IPS-20b (cell line): ENCODE data around the gene CPB2.

Source experiments
- H3K27ac ChIP-seq: one replicate; pipeline ENCODE4 v1.5.1; 2013; ENCODE audit warnings: low read length
- H3K27me3 ChIP-seq: 2 replicates; pipeline ENCODE4 v1.6.1; 2013; ENCODE audit warnings: mild to moderate bottlenecking, low read length, inconsistent platforms; ENCODE audit not compliant: insufficient read depth
- H3K36me3 ChIP-seq: 2 replicates; pipeline ENCODE4 v1.6.1; 2013; ENCODE audit warnings: low read depth, mild to moderate bottlenecking, inconsistent platforms, low read length, moderate library complexity; ENCODE audit not compliant: insufficient read depth
- H3K4me1 ChIP-seq: 2 replicates; pipeline ENCODE4 v1.6.1; 2013; ENCODE audit warnings: mild to moderate bottlenecking, control low read depth, inconsistent platforms, low read length, moderate library complexity; ENCODE audit not compliant: insufficient read depth
- H3K4me3 ChIP-seq: 2 replicates; pipeline ENCODE4 v1.5.1; 2013; ENCODE audit warnings: mild to moderate bottlenecking, low read length, inconsistent platforms
- H3K9ac ChIP-seq: 2 replicates; pipeline ENCODE4 v1.6.1; 2013; ENCODE audit warnings: low read depth, mild to moderate bottlenecking, inconsistent platforms, low read length, moderate library complexity
- H3K9me3 ChIP-seq: 2 replicates; pipeline ENCODE4 v1.6.1; 2013; ENCODE audit warnings: mild to moderate bottlenecking, low read depth, low read length, inconsistent platforms; ENCODE audit not compliant: insufficient read depth

The CPB2 gene

DNA sequence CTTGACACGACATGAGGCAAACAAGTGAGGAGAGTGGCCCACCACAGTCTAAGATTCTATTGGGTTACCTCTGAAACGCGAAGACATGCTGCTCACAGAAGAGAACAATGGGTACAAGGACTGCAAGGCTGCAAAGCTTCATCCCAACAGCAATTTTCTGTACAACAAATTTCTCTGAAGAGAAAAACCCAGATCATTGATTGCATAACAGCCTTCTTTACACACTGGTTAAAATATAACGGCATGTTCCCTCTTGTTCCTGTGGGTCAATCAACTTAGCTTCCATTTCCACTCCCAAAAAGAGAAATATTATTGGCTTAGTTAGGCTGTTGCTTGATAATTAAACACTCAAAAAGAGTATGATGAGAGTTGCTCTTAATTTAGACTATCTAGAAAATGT lies at the start of gene CPB2:
Gene CPB2, minus strand, starts transcription at position 166 of the 400 bp plus-strand sequence. Its CDS starts 24 bp downstream, at position 142.
- Histone ChIP-seq H3K36me3 (no peaks in the 10 kb centered on the region), H3K9ac (no peak within 1 kb of the TSS), H3K27ac (no peak within 1 kb of the TSS), H3K27me3 (no peaks in the 10 kb centered on the region), H3K9me3 (no peaks in the 10 kb centered on the region), H3K4me3 (no peak within 1 kb of the TSS), H3K4me1 (no peaks in the 10 kb centered on the region)

- Histone ChIP-seq H3K9me3 (no peaks in the 10 kb centered on the region), H3K4me3 (no peak overlapping the region), H3K27ac (no peak overlapping the region), H3K9ac (no peak overlapping the region), H3K27me3 (no peaks in the 10 kb centered on the region), H3K36me3 (no peaks in the 10 kb centered on the region), H3K4me1 (no peaks in the 10 kb centered on the region)
These were observed 49.4 kb upstream of the CPB2 start for GRCh38 chr13:46154136-46154801.

GRCh38 chr13:46152627-46153328 lies 47.9 kb upstream of the CPB2 start:
- H3K36me3 ChIP-seq, result no peaks in the 10 kb centered on the region
- H3K27ac ChIP-seq, result no peak overlapping the region
- H3K9me3 ChIP-seq, result no peaks in the 10 kb centered on the region
- H3K4me3 ChIP-seq, result no peak overlapping the region
- H3K9ac ChIP-seq, result no peak overlapping the region
- peaks cover 5% of the 10 kb centered on the region; the same call in 1 of the 2 replicates for H3K4me1 ChIP-seq
- H3K27me3 ChIP-seq, result no peaks in the 10 kb centered on the region

- peaks cover 11% of the 10 kb centered on the region for H3K4me1 ChIP-seq
- no peak overlapping the region for H3K4me3 ChIP-seq
- no peaks in the 10 kb centered on the region for H3K9me3 ChIP-seq
- no peaks in the 10 kb centered on the region for H3K27me3 ChIP-seq
- no peak overlapping the region for H3K9ac ChIP-seq
- no peaks in the 10 kb centered on the region for H3K36me3 ChIP-seq
- no peak overlapping the region for H3K27ac ChIP-seq
These were observed 45.4 kb upstream of the CPB2 start for GRCh38 chr13:46150134-46150693.

- Histone ChIP-seq H3K9ac (no peak overlapping the region), H3K4me1 (peaks cover 13% of the 10 kb centered on the region), H3K27me3 (no peaks in the 10 kb centered on the region), H3K27ac (no peak overlapping the region), H3K4me3 (no peak overlapping the region), H3K9me3 (no peaks in the 10 kb centered on the region), H3K36me3 (no peaks in the 10 kb centered on the region)
These were observed 44.7 kb upstream of the CPB2 start for GRCh38 chr13:46149272-46150133.

DNA sequence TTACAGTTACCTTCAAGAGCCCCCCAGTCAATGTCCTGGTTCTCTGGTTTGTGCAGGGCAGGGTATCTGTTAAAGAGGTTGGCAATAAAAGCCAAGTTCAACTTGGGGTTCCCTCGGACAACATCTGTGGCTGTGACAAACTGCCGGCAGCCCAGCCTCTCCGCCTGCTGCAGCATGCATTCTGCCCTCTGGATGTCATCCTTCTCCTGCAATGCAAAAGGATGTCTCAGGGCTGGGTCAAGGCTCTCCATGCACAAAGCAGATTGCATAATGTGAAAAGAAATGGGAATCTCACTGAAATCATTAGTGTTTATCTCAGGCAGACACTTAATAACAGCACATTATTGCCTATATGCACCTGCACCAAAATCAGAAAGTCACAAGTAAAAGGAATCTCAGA lies 42.1 kb upstream of the CPB2 start:
- Histone ChIP-seq H3K9me3 (no peaks in the 10 kb centered on the region), H3K27me3 (no peaks in the 10 kb centered on the region), H3K4me1 (peaks cover 18% of the 10 kb centered on the region), H3K4me3 (no peak overlapping the region), H3K27ac (no peak overlapping the region), H3K9ac (no peak overlapping the region), H3K36me3 (no peaks in the 10 kb centered on the region)

DNA sequence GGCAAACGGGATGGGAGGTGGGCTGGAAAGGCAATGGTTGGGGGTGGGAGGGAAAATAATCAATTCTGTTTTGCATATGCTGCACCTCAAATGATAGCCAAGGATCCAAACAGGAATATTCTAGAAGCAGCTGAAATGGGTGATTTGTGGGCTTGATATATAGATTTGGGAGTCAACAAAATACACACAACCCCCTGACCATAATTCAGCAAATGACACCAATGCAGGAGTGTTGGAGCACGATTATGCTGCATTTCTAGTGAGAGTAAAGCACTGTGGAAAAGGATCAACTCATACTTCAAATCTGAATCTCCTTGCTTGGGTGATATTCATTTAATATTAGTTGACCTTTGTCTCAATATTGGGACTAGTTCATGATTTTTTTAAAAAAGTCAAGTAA lies 41.1 kb upstream of the CPB2 start:
- Histone ChIP-seq H3K9ac (no peak overlapping the region), H3K36me3 (no peaks in the 10 kb centered on the region), H3K9me3 (no peaks in the 10 kb centered on the region), H3K4me3 (no peak overlapping the region), H3K4me1 (peaks cover 18% of the 10 kb centered on the region), H3K27me3 (no peaks in the 10 kb centered on the region), H3K27ac (no peak overlapping the region)

DNA sequence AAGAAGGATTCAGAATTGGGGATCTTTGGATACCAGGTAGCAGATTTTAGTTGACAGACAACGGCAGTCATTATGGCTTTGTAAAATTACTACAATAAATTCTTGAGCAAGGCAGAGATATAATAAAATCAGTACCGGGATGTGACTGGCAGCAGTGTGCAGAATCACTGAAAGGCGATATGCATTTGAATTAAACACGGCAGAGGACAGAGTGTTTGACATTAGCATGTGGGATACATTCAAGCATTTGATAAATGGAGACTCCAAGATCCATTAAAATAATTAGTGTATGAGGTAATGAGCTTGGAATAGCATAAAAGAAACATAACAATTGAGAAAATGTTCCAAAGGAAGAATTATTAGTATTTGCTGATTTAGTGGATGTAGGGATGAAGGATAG lies 40.3 kb upstream of the CPB2 start:
- Histone ChIP-seq H3K4me3 (no peak overlapping the region), H3K36me3 (no peaks in the 10 kb centered on the region), H3K4me1 (peaks cover 18% of the 10 kb centered on the region), H3K9ac (no peak overlapping the region), H3K27me3 (no peaks in the 10 kb centered on the region), H3K27ac (no peak overlapping the region), H3K9me3 (no peaks in the 10 kb centered on the region)

DNA sequence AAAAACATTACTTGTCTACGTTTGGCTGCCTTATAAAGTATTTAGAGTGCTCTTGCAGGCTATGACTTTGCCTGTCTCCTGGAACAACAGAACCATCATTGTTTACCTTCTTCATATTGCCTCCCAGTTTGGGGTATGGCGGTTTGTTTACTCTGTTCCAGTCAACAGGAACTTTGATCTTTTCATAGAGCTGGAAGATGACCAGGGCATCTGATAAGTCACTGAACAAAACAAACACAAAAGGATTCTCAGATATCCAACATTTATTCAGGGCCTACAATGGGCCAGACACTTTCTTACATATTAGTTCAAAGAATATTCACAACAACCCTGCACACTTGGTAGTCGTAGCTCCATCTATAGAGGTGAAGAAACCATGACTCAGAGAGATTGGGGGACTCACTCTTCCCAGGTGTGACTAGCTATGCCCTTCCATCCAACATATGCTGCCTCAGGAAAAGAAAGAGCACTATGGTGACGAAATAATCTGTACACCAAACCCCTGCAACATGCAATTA lies 38.4 kb upstream of the CPB2 start:
- Histone ChIP-seq H3K4me3 (no peak overlapping the region), H3K36me3 (no peaks in the 10 kb centered on the region), H3K9me3 (no peaks in the 10 kb centered on the region), H3K27ac (no peak overlapping the region), H3K4me1 (peaks cover 16% of the 10 kb centered on the region), H3K9ac (no peak overlapping the region), H3K27me3 (no peaks in the 10 kb centered on the region)

DNA sequence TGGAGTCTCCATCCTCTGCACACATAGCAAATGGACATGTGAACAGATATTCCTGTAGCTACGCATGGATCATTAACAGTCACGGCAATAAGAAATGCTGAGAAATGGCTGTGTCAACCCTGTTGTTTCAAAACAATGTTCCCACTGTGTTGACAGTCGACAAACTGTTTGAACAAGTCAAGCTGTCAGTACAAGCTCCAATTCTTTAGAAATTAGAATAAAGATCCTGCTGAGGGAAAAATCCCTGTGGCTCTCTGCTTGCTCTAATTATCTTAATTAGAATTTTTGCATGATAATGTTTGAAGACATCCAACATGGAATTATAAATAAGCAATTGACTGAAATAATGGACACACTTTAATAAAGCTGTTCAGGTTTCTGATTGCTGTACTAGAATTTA lies 37.9 kb upstream of the CPB2 start:
- H3K27me3 ChIP-seq, result no peaks in the 10 kb centered on the region
- H3K27ac ChIP-seq, result no peak overlapping the region
- no peaks in the 10 kb centered on the region for H3K36me3 ChIP-seq
- no peak overlapping the region for H3K9ac ChIP-seq
- peaks cover 13% of the 10 kb centered on the region; the same call in 1 of the 2 replicates for H3K4me1 ChIP-seq
- no peak overlapping the region for H3K4me3 ChIP-seq
- H3K9me3 ChIP-seq, result no peaks in the 10 kb centered on the region

- Histone ChIP-seq H3K9me3 (no peaks in the 10 kb centered on the region), H3K9ac (no peak overlapping the region), H3K27me3 (no peaks in the 10 kb centered on the region), H3K27ac (no peak overlapping the region), H3K4me1 (peaks cover 9% of the 10 kb centered on the region; the same call in 1 of the 2 replicates), H3K36me3 (no peaks in the 10 kb centered on the region), H3K4me3 (no peak overlapping the region)
These were observed 35.2 kb upstream of the CPB2 start for GRCh38 chr13:46140044-46140443.
